Endothelial cell of umbilical vein (primary cell): Measurements from ENCODE around the gene DDX47. TPM values are rescaled to one million over a fixed set of nuclear protein-coding genes. Genes with fewer than 3 reads are reported as not detected.

Source experiments
- BruUV-seq: library from RNA; stranded (reverse); fragments of 400-500 nt; replicated peaks from 2 replicates; lab custom pipeline; 2021; lab: Mats Ljungman, UMichigan
- CTCF ChIA-PET: fragments of 300-600, 350-600 bp; sonication (Branson Sonifier 250); formaldehyde crosslinking; loops from one replicate; lab custom pipeline; 2021; ENCODE audit warnings: antibody characterized with exemption, inconsistent platforms; lab: Charles Lee
- POLR2A ChIA-PET: fragments of 300-600, 350-600 bp; sonication (Branson Sonifier 250); formaldehyde crosslinking; loops from one replicate; lab custom pipeline; 2021; ENCODE audit warnings: antibody characterized with exemption, inconsistent platforms; lab: Charles Lee
- DNase-seq: peaks from one replicate; pipeline ENCODE4 v3.0.0-alpha.2; 2011; ENCODE audit warnings: low read depth, low spot score
- FAIRE-seq: peaks from 2 replicates; lab custom pipeline; 2011; peaks lifted over from hg19 to GRCh38; lab: Jason Lieb, UNC
- H2AFZ ChIP-seq: 2 replicates; pipeline ENCODE4 v1.6.0; 2012; ENCODE audit warnings: low read depth, low read length, control low read depth, inconsistent platforms
- H3K27ac ChIP-seq: 2 replicates; pipeline ENCODE4 v1.5.1; 2011; ENCODE audit warnings: low read depth, mild to moderate bottlenecking, control low read depth, low read length, moderate library complexity; ENCODE audit not compliant: insufficient read depth
- H3K27me3 ChIP-seq, 2 experiments: 2 replicates each; pipeline versions ENCODE4 v1.6.0 to v1.6.1; 2011; ENCODE audit warnings: low read length in 2 of 2, mixed read lengths in 1 of 2; ENCODE audit not compliant: control insufficient read depth in 2 of 2, insufficient read depth in 2 of 2
- H3K36me3 ChIP-seq, 2 experiments: 2 replicates in 1 of 2; 3 replicates in 1 of 2; pipeline ENCODE4 v1.5.1; 2011; ENCODE audit warnings: low read length in 2 of 2, mild to moderate bottlenecking in 1 of 2, moderate library complexity in 1 of 2; ENCODE audit not compliant: control insufficient read depth in 2 of 2, insufficient read depth in 2 of 2; ENCODE audit errors: extremely low read depth in 1 of 2
- H3K4me1 ChIP-seq: 3 replicates; pipeline ENCODE4 v1.5.1; 2011; ENCODE audit warnings: mild to moderate bottlenecking, low read length; ENCODE audit not compliant: control insufficient read depth, insufficient read depth; ENCODE audit errors: extremely low read depth
- H3K4me2 ChIP-seq: 2 replicates; pipeline ENCODE4 v1.6.1; 2011; ENCODE audit warnings: low read length, control low read depth, mixed read lengths; ENCODE audit not compliant: insufficient read depth
- H3K4me3 ChIP-seq, 3 experiments: fragments of 200-600 bp in 1 of 3; sonication (generic), shearing (Covaris generic) in 1 of 3; replicated peaks in 1 of 3; 2 replicates each; pipeline ENCODE4 v1.5.1; 2011 to 2016; ENCODE audit warnings: control low read depth in 3 of 3, low read length in 3 of 3, mild to moderate bottlenecking in 2 of 3, inconsistent platforms in 1 of 3, low read depth in 1 of 3, moderate library complexity in 1 of 3; ENCODE audit not compliant: insufficient read depth in 1 of 3
- H3K79me2 ChIP-seq: 2 replicates; pipeline ENCODE4 v1.6.0; 2012; ENCODE audit warnings: low read length, inconsistent platforms; ENCODE audit not compliant: control insufficient read depth, insufficient read depth
- H3K9ac ChIP-seq: replicated peaks from 2 replicates; pipeline ENCODE3; 2011; ENCODE audit warnings: low read length, control low read depth; ENCODE audit not compliant: insufficient read depth; ENCODE audit errors: extremely low read depth
- H3K9me1 ChIP-seq: replicated peaks from 3 replicates; pipeline ENCODE4 v1.6.0; 2011; ENCODE audit warnings: mild to moderate bottlenecking, low read length; ENCODE audit not compliant: control insufficient read depth, insufficient read depth; ENCODE audit errors: extremely low read depth
- H3K9me3 ChIP-seq: replicated peaks from 2 replicates; pipeline ENCODE4 v1.5.1; 2012; ENCODE audit warnings: low read length, inconsistent platforms; ENCODE audit not compliant: control insufficient read depth, insufficient read depth
- H4K20me1 ChIP-seq: replicated peaks from 2 replicates; pipeline ENCODE3; 2011; ENCODE audit warnings: mild to moderate bottlenecking, low read length; ENCODE audit not compliant: control insufficient read depth, insufficient read depth; ENCODE audit errors: extremely low read depth
- EZH2 ChIP-seq: IDR thresholded peaks from 2 replicates; pipeline ENCODE4 v1.6.1; 2012; ENCODE audit warnings: borderline replicate concordance, low read depth, mild to moderate bottlenecking, moderate library complexity, low read length, inconsistent platforms; ENCODE audit not compliant: severe bottlenecking
- FOS ChIP-seq: IDR thresholded peaks from 2 replicates; pipeline ENCODE4 v1.6.1; 2011; ENCODE audit warnings: mild to moderate bottlenecking, low read length, moderate library complexity, borderline replicate concordance; ENCODE audit not compliant: insufficient read depth
- JUN ChIP-seq: IDR thresholded peaks from 2 replicates; pipeline ENCODE4 v1.6.1; 2011; ENCODE audit warnings: borderline replicate concordance, low read depth; ENCODE audit not compliant: insufficient read length, insufficient read depth
- MYC ChIP-seq: IDR thresholded peaks from one replicate; pipeline ENCODE4 v1.6.1; 2011; ENCODE audit warnings: mild to moderate bottlenecking, low read depth, low read length
- dilution Hi-C: fragments of 300-500 bp; cut with MboI; formaldehyde crosslinking; loops from one replicate; pipeline ENCODE4 v1.15.0; 2019; ENCODE audit warnings: low sequenced_read_pairs; ENCODE audit not compliant: extremely low pct_ligation_motif_present
- intact Hi-C: fragments of 100-400 bp; cut with micrococcal nuclease; formaldehyde crosslinking; loops from one replicate; pipeline ENCODE4 v1.10.0; 2022
- polyA plus RNA-seq, 4 experiments: library from polyadenylated mRNA; depleted of rRNA in 3 of 4; stranded (reverse) in 3 of 4; unstranded in 1 of 4; fragments of >200 nt; gene quantifications; 2 replicates each; pipeline versions ENCODE4 v1.2.1 to v1.2.3, GENCODE V29; 2011 to 2012; ENCODE audit warnings: missing spikeins in 1 of 4
- total RNA-seq: library from RNA; stranded (reverse); gene quantifications from 2 replicates; pipeline ENCODE4 v1.2.3, GENCODE V29; 2021
- TF ChIP-seq, protein P1 (sequence below), 2 donors: IDR thresholded peaks; 1 replicate in 1 of 2; 2 replicates in 1 of 2; pipeline ENCODE4 v1.5.1; 2011; ENCODE audit warnings: low read length in 2 of 2, mild to moderate bottlenecking in 2 of 2, moderate library complexity in 2 of 2, control low read depth in 1 of 2, inconsistent platforms in 1 of 2, low read depth in 1 of 2; ENCODE audit not compliant: insufficient read depth in 1 of 2; ENCODE audit errors: extremely low read depth in 1 of 2

Gene DDX47
- total and polyA plus RNA-seq, 2 donors (not counting 3 experiments of a cell fraction or from before 2014, with no cell fraction given): 73.4 to 74.6 TPM

DNA sequence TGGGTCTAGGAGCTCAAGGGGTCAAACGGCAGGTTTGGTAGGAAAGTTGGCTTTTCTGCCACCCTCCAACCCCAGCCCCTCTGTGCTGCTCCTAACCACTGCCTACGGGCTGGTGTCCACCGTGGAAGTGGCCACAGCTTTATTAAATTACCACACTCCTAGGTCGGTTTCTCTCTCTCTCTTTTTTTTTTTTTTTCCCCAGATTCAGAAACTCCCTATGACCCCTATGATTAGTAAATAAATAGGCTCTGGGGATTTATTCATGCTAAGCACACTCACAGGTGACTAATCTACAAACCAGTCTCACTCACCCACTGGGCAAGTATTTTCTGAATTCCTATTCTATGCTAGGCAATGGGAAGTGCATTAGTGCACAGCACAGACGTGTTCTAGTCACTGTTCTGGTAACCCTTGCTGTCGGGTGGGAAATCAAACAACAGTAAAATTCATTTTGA is 8.7 kb upstream of the DDX47 start:
- Histone ChIP-seq H3K27ac (peak overlapping the region; percentile 95), H3K36me3 (no peaks in the 10 kb centered on the region), H3K9me3 (no peaks in the 10 kb centered on the region), H2AFZ (no peak overlapping the region), H3K9me1 (no peaks in the 10 kb centered on the region), H3K79me2 (no peaks in the 10 kb centered on the region), H3K4me1 (peaks cover 48% of the 10 kb centered on the region), H3K4me3 (no peak overlapping the region), H3K4me2 (peak overlapping the region; percentile 49), H3K9ac (peak overlapping the region; percentile 47), H3K27me3 (no peaks in the 10 kb centered on the region), H4K20me1 (no peaks in the 10 kb centered on the region)
- FAIRE-seq (peak; percentile 21), DNase-seq (peak; percentile 68)
- no TSS peak for BruUV-seq
- ChIA-PET CTCF (interaction anchor here (0.7 to 2.6 kb wide), 8 partner anchors 9 to 172 kb away, joined by 3 to 27 read pairs (median 7); partner anchors contain the start of gene DDX47), POLR2A (interaction anchor here (0.6 kb wide), 1 partner anchor 11 kb away, joined by 3 read pairs; no protein-coding TSS in a partner anchor)
- dilution Hi-C loops (no loop called here), intact Hi-C loops (no loop called here)
- TF ChIP-seq FOS (peak; percentile 48), EZH2 (no peak), JUN (peak; percentile 13), MYC (no peak)
- TF ChIP-seq, protein P1, sequence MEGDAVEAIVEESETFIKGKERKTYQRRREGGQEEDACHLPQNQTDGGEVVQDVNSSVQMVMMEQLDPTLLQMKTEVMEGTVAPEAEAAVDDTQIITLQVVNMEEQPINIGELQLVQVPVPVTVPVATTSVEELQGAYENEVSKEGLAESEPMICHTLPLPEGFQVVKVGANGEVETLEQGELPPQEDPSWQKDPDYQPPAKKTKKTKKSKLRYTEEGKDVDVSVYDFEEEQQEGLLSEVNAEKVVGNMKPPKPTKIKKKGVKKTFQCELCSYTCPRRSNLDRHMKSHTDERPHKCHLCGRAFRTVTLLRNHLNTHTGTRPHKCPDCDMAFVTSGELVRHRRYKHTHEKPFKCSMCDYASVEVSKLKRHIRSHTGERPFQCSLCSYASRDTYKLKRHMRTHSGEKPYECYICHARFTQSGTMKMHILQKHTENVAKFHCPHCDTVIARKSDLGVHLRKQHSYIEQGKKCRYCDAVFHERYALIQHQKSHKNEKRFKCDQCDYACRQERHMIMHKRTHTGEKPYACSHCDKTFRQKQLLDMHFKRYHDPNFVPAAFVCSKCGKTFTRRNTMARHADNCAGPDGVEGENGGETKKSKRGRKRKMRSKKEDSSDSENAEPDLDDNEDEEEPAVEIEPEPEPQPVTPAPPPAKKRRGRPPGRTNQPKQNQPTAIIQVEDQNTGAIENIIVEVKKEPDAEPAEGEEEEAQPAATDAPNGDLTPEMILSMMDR (IDR thresholded peaks at IDR 0.05; ENCODE audit: extremely low read depth in 1 of 2, insufficient read depth in 1 of 2, low read depth in 1 of 2, low read length in 2 of 2): no peak
